Activated CD8-positive, alpha-beta memory T cell treated with anti-CD3 and anti-CD28 coated beads for 4 hours (primary cell): ENCODE results near the gene EFL1.
"Not testable (repeated sequence)": the region's sequence is repeated elsewhere in the genome, so short reads cannot be mapped to it uniquely, and the experiment has no call there.

Source experiments
- DNase-seq, 2 donors: peaks; one replicate each; pipeline ENCODE4 v3.0.0-alpha.2; 2020; ENCODE audit warnings: low read depth in 2 of 2

Gene EFL1

GRCh38 chr15:82262422-82263026, at the start of gene EFL1, which contains the start of gene SAXO2:
Gene EFL1 (minus strand): TSS chr15:82262734. CDS start chr15:82261778, 956 bp downstream.
Gene SAXO2 (plus strand): TSS chr15:82262818. CDS start chr15:82262880, 62 bp downstream.
- peak; percentile 71 to 84 for DNase-seq

GRCh38 chr15:82311321-82311720, 48.8 kb upstream of the EFL1 start:
- not testable (repeated sequence) for DNase-seq

GRCh38 chr15:82309802-82310201, 47.3 kb upstream of the EFL1 start:
- DNase-seq: no peak

- DNase-seq: no peak
Observed at GRCh38 chr15:82307714-82308081, 45.2 kb upstream of the EFL1 start.

- no peak for DNase-seq
Observed at GRCh38 chr15:82306791-82307713, 44.5 kb upstream of the EFL1 start.

GRCh38 chr15:82305621-82306048, 43.1 kb upstream of the EFL1 start:
- DNase-seq: no peak

DNA sequence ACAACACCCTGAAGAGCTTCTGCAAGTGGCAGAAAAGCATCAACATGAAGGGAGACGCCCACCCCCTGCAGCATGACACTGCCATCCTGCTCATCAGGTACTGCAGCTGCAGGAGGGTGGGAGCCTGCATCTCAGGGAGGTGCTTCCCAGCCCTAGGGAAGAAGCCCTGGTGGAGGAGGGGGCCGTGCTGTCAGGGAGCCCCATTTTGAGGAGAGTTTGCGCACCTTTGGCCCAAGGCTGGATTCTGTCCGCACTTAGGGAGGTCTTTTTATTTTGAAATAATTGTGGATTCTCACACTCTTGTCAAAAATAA, 42.2 kb upstream of the EFL1 start:
- no peak for DNase-seq

- DNase-seq: no peak
Observed at GRCh38 chr15:82303956-82304777, 41.6 kb upstream of the EFL1 start.

GRCh38 chr15:82301296-82302016, 38.9 kb upstream of the EFL1 start:
- no peak for DNase-seq

- DNase-seq: no peak
Observed at GRCh38 chr15:82300883-82301282, 38.3 kb upstream of the EFL1 start.

- not testable (repeated sequence) for DNase-seq
Observed at GRCh38 chr15:82300326-82300725, 37.8 kb upstream of the EFL1 start.

GRCh38 chr15:82299511-82299914, 37.0 kb upstream of the EFL1 start:
- not testable (repeated sequence) for DNase-seq

- peak in 1 of 2 donors; percentile 6 for DNase-seq
Observed at GRCh38 chr15:82298520-82298919, 36.0 kb upstream of the EFL1 start.

- DNase-seq: no peak
Observed at GRCh38 chr15:82298032-82298431, 35.5 kb upstream of the EFL1 start.

DNA sequence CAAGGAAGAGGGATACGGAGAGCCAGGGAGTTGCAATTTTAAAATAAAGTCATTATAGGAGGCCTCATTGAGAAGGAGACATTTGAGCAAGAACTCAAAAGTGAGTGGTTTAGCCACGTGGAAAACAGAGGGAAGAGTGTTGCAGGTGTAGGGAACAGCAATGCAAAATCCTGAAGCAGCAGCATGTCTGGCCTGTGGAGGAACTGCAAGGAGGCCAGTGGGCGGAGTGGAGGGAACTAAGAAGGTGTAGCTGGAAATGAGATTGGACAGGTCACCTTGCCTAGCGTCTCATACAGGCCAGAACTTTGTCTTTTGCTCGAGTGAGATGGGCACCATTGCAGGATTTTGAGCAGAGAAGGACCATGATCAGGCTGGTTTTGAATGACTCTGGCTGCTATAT, 35.0 kb upstream of the EFL1 start:
- DNase-seq: no peak

GRCh38 chr15:82294061-82294690, 31.6 kb upstream of the EFL1 start:
- no peak for DNase-seq

DNA sequence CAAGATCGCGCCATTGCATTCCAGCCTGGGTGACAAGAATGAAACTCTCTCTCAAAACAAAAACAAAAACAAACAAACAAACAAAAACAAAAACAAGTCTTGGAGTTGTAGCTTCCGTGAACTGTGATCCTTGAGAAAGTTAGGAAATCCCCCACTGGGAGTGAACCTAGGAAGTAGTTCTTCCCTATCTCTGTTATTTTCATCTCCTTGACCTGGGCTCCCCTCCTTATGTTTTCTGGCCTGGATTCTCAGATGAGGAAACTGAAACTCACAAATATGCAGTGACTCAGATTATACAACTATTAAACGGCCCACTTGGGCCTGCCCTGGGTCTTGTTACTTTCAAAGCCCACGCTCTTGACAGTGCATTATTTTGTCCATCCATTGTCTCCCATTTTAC, 29.7 kb upstream of the EFL1 start:
- no peak for DNase-seq

DNA sequence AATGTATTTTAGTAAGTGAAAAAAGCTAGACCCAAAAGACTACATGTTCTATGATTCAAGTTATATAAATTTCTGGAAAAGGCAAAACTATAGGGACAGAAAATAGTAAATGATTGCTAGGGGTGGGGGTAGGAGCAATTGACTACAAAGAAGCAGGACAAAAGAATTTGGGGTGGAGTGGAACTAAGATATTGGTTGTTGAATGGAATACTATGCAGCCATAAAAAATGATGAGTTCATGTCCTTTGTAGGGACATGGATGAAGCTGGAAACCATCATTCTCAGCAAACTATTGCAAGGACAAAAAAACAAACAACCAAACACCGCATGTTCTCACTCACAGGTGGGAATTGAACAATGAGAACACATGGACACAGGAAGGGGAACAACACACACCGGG, 25.7 kb upstream of the EFL1 start:
- DNase-seq: not testable (repeated sequence)

GRCh38 chr15:82286475-82286874, 23.9 kb upstream of the EFL1 start:
- DNase-seq: not testable (repeated sequence)

DNA sequence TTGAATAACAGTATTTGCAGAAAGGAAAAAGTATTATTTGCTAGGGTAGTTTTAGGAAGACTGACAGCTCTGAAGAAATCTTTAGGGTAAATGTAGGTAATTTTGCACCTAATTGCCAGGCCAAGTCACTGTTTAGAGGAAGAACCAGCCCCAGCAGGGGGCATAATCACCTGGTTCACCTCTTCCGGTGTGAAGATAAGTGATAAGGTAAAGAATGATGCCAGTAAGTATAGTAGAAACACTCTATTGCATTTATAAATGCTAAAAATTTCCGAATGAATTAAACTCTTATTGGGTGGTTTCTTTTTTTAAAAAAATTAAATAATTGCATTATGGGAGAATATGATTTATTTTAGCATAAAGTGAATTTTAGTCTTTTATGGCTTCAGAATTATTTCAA, 21.8 kb upstream of the EFL1 start:
- DNase-seq: not testable (repeated sequence)

- DNase-seq: not testable (repeated sequence)
Observed at GRCh38 chr15:82282386-82282785, 19.9 kb upstream of the EFL1 start.
